Neural progenitor cell (in vitro differentiated cells): ENCODE measurements around the gene MAP3K13.

Source experiments
- CTCF ChIP-seq: fragments of 200-600 bp; sonication (generic); IDR thresholded peaks from 2 replicates; pipeline ENCODE4 v1.5.1; 2017; ENCODE audit warnings: antibody characterized with exemption, mild to moderate bottlenecking
- EZH2 ChIP-seq: fragments of 200-600 bp; sonication (generic); IDR thresholded peaks from 2 replicates; pipeline ENCODE4 v1.6.1; 2017; ENCODE audit warnings: antibody characterized with exemption, mild to moderate bottlenecking, moderate library complexity
- EZH2phosphoT487 ChIP-seq: fragments of 200-600 bp; sonication (generic); IDR thresholded peaks from 2 replicates; pipeline ENCODE4 v1.6.1; 2017; ENCODE audit warnings: antibody characterized with exemption

- no peak for TF ChIP-seq CTCF
- no peak for TF ChIP-seq EZH2
- TF ChIP-seq EZH2phosphoT487: no peak
Measured at GRCh38 chr3:185457376-185457775, 94.4 kb downstream of the MAP3K13 start.
